Middle frontal gyrus (tissue), 1 donor: ENCODE data around the gene PRLH.

ENCODE experiments used
- DNase-seq: peaks from one replicate; pipeline ENCODE4 v3.0.0-alpha.2; 2015; ENCODE audit warnings: low spot score; ENCODE audit errors: extremely low spot score

The PRLH gene

DNA sequence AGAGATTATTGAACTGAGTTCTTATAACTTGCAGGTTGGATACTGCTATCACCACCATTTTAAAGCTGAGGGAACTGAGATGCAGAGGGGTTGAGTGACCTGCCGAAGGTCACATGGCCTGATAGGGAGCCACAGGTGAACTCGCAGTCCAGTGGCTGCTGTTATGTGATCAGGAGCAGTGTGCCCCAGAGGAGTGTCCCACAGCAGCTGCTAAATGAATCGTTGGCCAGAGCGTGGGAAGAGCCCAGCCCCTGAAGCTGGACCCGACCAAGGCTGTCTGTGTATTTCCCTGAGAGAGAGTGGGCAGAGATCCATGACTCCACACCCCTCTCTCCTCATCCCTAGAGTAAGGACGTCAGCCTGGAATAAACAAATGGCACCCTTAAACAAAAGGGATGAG lies 26.7 kb upstream of the PRLH start:
- DNase-seq = no peak

DNA sequence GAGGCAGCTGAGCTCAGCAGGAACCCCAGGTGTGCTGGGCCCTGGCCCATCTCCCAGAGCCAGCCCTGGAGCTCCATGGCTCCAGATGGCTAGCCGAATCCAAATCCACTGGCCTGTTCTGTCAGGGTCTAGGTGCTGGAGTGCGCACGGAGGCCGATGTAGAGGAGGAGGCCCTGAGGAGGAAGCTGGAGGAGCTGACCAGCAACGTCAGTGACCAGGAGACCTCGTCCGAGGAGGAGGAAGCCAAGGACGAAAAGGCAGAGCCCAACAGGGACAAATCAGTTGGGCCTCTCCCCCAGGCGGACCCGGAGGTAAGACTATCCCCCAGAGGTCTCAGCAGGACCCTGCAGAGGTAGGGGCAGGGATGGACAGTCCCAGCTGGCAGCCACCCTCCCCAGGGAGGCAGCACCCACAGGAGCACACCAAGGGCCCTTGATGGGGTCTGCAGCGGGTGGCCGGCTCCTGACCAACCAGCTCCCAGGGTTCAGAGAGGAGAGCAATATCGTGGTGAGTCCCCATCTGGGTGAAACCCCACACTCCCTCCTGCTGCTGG lies 26.1 kb upstream of the PRLH start:
- DNase-seq = no peak

DNA sequence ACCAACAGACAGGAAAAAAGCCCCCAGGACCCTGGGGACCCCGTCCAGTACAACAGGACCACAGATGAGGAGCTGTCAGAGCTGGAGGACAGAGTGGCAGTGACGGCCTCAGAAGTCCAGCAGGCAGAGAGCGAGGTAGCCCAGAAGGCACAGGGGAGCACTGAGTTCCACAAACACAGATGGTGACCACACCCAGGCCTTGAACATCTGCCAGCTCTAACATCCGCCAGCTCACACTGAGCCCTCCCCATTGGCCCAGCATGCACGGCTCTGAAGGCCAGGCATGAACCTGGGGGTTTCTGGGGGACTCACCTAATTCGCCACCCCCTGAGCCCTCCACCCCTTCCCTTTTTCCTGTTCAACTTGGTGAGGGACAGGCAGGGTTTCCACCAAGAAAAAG lies 25.6 kb upstream of the PRLH start:
- no peak for DNase-seq

DNA sequence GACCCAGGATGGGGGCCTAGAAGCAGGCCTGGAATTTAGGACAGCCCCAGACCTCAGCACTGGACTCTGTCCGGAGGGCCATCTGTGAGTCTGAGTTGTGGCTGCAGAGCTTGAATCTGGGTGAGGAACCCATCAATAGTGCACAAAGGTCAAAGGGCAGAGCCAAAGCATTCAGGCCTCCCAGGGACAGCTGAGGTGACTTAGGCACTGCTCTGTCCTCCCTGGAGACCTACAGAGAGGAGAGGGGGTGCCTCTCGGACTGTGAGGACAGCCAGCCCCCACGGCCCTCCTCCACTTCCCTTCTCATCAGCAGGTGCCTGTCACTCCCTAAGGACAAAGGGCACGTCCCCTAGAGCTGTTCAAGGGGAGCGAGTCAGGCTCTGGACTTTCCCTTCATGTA lies 25.1 kb upstream of the PRLH start:
- no peak for DNase-seq

DNA sequence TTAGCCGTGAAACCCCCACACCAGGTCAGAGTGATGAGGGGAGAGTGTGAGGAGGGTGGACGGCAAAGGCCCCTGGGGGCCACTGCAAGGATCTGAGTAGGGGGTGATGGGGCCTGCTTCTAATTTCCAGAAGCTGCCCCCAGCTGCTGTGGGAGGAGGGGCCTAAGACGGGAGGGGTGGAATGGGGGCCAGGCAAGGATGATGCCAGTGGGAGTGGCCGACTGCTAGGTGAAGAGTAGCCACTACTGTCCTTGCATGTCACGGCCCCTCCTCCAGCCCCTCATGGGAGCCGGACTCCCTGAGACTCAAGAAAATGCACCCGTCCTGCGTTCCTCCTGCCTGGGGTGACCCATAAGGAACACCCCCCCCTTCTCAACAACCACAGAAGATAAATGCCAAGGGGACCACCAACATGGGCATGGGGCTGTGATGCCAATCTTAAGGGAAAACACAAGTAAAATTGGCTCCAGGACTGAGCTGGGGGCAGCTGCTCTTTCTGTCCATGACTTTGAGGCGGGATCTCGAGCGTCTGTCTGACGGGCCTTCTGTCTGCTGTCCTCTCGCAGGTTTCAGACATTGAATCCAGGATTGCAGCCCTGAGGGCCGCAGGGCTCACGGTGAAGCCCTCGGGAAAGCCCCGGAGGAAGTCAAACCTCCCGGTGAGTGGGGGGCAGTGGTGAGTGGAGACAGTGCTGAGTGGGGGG lies 24.2 kb upstream of the PRLH start:
- DNase-seq = no peak

DNA sequence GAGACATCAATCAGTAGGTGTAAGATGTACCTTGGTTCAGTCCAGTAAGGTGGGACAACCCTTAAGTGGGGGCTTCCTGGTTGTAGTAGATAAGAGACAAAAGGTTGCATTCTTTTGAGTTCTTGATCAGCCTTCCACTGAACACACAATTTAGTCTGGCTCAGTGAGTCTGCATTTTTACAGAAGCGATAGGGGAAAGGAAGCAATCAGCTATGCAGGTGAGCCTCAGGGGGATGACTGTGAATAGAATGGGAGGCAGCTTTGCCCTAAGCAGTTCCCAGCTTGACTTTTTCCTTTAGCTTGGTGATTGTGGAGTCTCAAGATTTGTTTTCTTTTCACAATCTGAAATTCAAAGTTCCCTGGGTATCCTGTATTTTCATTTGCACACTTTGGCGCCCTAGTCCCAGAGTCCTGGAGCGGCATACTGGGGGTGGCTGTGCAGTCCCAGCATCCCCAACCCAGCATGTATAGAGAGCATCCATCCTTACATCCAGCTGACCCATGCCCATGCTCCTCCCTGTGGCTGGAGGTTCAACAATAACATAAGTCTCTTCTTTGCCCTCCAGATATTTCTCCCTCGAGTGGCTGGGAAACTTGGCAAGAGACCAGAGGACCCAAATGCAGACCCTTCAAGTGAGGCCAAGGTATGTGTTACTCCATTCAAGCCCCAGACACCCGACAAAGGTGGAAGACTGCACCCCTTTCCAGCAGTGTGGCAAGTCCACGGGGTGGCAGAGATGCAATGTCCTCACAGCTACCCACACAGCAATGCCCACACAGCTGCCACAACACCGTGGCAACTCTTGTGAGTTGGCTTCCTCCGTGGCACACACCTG lies 20.1 kb upstream of the PRLH start:
- DNase-seq = no peak

DNA sequence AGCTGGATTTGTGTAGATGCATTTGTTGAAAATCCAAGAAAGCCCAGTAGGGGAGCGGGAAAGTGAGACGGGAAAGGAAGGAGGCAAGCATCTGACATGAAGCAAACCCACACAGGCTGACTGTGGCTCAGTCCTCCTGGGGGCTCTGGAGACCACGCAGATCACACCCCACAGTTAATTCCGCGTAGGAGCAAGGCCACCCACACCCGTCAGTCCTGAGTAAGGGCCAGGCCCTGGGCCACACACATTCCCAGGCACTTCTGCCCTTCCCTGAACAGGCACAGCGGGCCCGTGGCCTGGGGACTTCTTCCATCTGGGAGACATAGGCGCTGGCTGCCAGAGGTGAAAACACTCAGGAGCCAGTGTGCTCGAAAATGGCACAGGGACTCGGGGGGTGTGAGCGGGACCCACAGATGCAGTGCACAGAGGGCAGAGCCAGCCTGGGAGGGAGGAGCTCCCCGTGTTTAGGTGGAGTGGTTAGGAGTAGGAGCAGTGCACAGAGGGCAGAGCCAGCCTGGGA lies 19.4 kb upstream of the PRLH start:
- no peak for DNase-seq

DNA sequence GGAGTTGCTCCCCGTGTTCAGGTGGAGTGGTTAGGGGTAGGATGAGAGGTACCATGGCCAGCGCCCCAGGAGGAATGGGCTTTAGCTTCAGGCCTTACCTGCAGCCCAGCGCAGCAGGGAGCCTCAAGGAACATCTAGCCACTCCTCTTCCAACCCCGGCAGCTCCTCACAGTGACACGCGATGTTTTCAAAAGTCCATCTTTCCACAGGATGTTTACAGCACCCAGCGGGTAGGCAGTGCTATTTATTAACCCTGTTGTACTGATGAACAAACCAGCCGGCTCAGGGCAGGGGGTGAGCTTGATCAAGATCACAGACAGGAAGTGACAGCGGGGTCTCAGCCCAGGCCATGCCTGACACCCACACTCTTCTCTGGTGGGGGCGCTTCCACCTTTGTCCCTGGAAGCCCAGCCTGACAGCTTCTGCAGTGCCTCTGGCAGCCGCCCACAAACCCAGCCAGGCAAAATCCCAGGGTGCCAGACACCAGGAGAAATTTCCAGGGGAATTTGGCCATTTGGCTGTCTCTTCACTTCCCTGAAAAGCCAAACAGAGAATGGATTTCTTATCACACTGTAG lies 18.4 kb upstream of the PRLH start:
- no peak for DNase-seq

DNA sequence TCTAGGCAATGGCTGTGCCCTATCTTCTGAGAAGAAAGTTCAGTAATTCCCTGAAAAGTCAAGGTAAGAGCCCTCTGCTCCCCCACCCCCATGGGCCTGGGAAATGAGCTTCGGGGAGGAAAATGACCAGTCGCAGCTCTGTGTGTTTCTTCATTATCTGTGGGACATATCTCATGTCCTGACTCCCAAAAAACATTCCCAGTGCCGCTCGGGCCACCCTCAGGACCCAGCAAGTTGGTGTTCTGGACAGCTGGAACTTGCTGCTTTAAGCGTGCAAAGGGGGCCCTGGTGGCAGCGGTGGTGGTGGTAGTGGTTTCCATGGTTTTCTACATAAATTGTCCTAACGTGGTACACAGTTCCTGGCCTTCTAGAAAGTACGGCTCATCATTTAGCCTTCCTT lies 17.2 kb upstream of the PRLH start:
- no peak for DNase-seq

DNA sequence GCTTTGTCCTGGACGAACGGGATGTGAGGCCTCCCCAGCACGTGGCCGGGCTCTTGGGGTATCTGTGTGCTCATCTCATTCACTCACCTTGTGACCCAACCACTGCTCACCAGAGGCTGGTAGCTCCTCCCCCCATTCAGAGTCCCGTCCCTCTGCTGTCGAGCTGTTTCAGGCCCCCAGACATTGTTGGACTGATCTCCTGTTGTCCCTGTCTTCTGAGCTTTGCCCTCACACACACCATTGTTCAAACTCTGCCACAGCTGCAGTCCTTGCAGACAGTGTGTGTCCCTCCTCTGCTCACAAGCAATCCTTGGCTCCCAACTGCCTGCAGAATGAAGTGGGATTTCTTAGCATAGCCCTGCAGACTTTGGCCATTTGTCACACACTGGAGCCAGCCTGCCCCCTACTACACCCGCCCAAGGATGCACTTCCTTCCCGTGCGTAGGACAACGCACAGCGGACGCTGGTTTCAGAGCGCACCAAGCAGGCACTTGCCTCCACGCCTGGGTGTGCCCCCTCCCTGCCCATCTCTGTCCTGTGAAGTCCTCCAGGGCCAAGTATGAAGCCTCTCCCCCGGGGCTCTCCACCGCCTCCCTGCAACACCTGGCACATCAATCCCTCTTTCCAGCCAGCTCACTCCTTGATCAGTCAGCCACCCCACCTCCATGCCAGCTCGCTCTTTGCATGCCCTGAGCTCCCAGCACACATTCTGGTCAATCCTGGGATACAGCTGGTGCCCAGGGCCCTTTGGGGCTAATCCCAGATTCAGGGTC lies 16.5 kb upstream of the PRLH start:
- no peak for DNase-seq

DNA sequence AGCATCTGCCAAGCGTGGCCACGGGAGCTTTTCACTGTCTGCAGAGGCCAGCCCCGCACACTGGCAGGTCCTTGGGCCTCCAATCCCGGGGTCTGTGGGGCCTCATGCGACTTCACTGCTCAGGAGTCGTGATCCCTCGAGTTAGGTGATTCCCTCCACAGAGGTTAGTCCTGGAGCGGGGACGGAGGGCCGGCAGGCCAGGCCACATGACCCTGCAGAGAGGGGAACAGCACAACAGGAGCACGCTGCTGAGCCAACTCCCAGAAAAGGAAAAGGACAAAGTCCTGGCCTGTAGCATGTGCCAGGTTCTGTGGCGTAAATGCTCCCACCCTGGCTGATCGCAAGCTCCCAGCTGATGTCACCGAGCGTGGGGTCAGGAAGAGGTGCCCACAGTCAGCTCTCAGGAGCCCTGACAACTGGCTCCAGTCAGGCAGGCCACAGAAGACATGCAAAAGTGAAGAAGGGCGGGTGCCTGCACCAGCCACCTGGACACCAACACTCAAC lies 15.3 kb upstream of the PRLH start:
- DNase-seq = no peak

DNA sequence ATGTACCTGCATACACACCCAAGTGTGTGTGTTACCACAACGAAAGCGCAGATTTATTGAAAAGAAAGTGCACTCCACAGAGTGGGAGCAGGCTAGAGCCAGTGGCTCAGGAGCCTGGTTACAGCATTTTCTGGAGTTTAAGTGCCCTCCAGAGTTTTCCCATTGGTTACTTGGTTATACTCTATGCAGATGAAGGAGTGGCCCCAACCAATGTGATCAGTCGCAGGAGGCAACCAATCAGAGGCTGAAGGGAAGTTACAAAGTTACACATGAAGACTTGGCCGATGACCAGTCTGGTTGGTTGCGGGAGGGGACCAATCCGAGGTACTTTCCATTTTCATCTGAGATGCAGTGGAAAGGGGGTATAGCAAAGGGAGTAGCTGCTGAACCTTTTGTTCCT lies 13.5 kb upstream of the PRLH start:
- no peak for DNase-seq

DNA sequence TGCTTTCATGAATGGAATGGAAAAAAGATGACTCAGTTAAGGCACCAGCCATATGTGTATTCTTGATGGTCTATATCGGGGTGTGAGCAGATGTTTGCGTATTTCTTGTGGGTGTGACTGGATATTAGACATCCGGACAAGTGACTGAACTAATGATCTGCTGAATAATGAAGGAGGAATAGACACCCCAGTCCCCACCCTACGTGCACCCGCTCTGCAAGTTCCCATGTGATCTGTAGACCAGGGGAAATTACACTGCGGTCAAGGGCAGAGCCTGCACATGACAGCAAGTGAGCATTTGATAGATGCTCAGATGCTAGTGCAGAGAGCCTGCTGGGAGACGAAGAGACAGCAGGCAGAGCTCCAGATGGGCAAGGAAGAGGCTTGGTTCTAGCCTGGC lies 12.4 kb upstream of the PRLH start:
- DNase-seq = no peak

DNA sequence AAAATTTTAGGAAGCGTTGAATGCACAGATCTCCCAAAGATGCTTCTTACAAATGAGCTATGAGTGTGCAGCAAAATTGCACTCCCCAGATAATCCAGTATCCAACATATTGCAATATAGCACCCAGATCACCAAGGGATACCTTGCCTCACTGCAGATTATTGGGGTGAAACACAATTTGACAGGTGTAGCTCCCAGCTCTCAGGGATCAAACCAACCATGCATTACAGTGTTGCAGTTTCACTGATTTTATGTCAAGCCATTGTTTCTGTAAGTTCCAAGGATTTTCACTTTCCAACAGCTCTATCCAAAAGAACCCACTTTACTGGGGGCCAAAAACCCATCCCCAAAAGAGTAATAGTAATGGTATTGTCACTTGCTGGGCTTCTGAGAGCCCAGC lies 10.8 kb upstream of the PRLH start:
- DNase-seq = no peak

DNA sequence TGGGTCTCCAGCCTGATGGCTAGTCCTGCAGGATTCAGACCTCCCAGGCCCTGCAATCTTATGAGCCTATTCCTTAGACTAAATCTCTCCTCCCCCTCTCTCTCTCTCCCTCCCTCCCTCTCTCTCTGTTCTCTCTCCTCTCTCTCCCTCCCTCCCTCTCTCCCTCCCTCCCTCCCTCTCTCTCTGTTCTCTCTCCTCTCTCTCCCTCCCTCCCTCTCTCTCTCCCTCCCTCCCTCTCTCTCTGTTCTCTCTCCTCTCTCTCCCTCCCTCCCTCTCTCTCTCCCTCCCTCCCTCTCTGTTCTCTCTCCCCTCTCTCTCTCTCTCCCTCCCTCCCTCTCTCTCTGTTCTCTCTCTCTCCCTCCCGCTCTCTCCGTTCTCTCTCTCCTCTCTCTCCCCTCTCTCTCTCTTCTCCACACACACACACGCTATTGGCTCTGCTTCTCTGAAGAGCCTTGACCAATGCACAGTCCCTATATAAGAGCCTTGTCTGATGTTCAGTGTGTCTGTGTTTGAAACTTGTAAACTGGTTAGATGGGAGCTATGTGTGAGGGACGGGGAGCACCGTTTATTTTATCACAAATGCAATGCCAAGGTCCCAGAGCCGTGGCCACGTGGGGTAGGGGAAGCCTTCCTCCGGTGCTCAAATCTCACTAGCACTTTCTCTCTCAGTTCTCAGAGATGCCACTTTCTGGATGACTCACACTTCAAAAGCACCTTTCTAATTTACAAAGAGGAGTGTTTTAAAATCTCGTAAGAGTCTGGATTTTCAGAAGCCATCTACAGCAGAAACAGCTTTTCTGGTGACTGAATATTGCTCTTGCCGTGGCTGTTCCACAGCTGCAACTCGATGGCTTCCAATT lies 9.4 kb upstream of the PRLH start:
- DNase-seq = no peak

DNA sequence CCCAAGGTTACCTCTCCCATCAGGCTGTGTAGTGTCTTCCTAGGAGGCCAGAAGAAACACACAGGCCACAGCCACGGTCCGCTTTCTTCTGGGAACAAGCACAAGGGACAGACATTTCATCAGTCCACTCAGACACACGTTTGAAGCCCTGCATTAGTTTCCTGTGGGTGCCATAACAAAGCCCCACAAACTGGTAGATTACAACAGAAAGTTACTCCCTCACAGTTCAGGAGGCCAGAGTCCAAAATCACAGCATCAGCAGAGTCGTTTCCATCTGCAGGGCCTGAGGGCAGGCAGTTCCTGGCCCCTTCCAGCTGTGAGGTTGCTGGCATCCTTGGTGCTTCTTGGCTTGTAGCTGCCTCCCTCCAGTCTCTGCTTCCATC lies 8.8 kb upstream of the PRLH start:
- DNase-seq = no peak

DNA sequence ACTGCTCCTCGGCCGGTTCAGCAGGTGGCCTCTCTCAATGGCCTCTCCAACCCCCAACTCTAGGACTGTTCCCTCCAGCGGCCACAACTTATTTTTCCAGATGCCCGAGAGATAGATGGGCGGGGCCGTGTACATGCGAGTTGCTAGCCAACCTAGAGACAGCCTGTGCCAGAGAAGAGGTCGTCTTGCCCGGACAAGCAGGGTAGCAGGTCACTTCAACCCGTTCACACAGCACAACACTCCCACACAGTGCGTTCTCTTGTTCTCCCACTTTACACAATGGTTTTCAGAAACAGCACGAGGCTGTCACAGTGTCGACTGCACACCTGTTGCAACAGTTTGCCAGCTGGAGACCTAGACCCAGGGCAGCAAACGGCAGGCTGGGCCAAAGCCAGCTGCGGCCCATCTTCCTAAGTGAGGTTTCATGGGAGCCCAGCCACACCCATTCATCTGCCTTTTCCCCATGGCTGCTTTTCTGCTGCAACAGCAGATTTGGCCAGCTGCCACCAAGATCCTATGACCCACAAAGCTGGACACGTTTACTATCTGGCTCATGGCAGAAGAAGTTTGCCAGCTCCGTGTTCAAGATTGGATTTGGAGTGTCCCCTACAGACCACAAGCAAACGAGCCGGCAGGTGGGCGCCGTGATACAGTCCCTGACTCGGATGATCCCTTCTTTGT lies 7.3 kb upstream of the PRLH start:
- no peak for DNase-seq

DNA sequence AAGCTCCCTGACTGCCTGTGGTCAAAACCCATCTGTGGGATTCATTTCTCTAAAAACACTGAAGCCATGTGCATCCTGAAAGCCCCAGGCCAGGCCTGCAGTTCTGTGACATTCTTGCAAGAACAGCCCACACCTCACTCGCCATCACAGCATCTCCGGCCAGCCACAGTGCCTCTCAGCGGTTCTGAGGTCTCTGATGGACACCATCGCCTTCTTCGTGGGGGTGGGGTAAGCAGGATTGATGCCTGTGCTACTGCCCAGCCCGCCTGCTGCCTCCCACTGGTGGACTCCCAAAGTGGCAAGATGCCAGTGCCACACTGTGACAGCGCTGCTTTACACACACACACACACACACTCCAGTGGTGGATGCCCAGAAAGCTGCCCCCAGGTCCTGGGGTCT lies 5.2 kb upstream of the PRLH start:
- DNase-seq = no peak

DNA sequence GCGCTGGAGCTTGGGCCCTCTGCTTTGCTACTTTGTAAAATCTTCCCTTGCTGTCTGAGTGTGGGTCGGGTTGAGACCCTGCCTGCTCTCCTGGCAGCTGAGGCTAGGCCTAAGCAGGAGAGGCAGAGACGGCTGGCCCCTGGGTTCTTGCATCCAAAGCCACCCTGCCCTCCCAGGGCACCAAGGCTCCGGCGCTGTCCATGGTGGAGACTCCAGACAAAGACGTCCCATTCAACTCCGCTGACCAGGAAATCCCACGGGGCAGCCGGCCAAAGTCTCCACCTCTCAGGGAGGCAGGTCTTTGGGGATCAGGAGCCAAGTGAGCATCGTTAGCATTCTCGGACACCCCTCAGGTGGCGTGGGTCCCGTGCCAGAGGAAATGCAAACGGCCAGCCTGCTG lies 2.6 kb upstream of the PRLH start:
- DNase-seq = no peak
